ACC112 (cell line): ENCODE data around the gene COL15A1.
"Not testable (repeated sequence)": the region's sequence is repeated elsewhere in the genome, so short reads cannot be mapped to it uniquely, and the experiment has no call there.

Source experiments
- H2AFZ ChIP-seq: fragments of 200-600 bp; sonication (generic); one replicate; pipeline ENCODE4 v1.6.0; 2017; ENCODE audit warnings: antibody characterized with exemption, low read length; ENCODE audit not compliant: unreplicated experiment
- H3K27ac ChIP-seq: fragments of 200-600 bp; sonication (generic); 2 replicates; pipeline ENCODE4 v1.5.1; 2014; ENCODE audit warnings: low read depth, mild to moderate bottlenecking, antibody characterized with exemption, low read length, moderate library complexity
- H3K27me3 ChIP-seq: fragments of 200-600 bp; sonication (generic); 2 replicates; pipeline ENCODE4 v1.6.1; 2014; ENCODE audit warnings: mild to moderate bottlenecking, antibody characterized with exemption, low read length, moderate library complexity, mixed read lengths; ENCODE audit not compliant: insufficient read depth
- H3K36me3 ChIP-seq: fragments of 200-600 bp; sonication (generic); 2 replicates; pipeline ENCODE4 v1.6.1; 2016; ENCODE audit warnings: mild to moderate bottlenecking, antibody characterized with exemption, low read length, moderate library complexity, mixed read lengths; ENCODE audit not compliant: insufficient read depth
- H3K4me1 ChIP-seq: fragments of 200-600 bp; sonication (generic); one replicate; pipeline ENCODE4 v1.6.1; 2016; ENCODE audit warnings: low read length, mixed read lengths; ENCODE audit not compliant: insufficient read depth, unreplicated experiment, control insufficient read depth
- H3K4me3 ChIP-seq: fragments of 200-600 bp; sonication (generic); 2 replicates; pipeline ENCODE4 v1.5.1; 2014; ENCODE audit warnings: mild to moderate bottlenecking, low read depth, low read length
- H3K79me2 ChIP-seq: fragments of 200-600 bp; sonication (generic); one replicate; pipeline ENCODE4 v1.6.0; 2016; ENCODE audit warnings: low read length; ENCODE audit not compliant: control insufficient read depth, unreplicated experiment, insufficient read depth

The COL15A1 gene

DNA sequence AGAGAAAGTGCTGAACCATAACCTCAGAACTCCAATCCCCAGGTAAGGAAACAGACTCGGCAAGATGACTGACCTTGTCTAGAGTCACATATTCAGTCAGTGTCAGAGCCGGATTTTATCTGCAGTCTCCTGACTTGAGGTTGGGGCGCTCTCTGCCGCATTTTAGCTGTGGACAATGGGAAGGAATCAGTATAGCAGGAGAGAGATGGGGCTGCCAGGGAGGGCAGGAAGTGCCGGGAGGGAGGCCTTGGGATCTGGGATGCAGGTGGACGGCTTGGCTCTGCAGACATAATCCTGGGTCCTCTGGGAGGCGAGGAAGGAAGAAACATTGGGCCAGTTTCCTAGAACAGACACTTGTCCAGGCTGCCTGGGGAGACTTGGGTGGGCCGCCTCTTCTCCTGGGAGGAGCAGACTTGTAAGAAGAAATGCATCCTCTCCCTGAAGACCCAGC, 39.7 kb upstream of the COL15A1 start:
- no peaks in the 10 kb centered on the region for H3K27me3 ChIP-seq
- H3K4me1 ChIP-seq = peaks cover 40% of the 10 kb centered on the region
- H3K4me3 ChIP-seq = no peak overlapping the region
- H3K79me2 ChIP-seq = no peaks in the 10 kb centered on the region
- no peaks in the 10 kb centered on the region for H3K36me3 ChIP-seq
- no peak overlapping the region for H2AFZ ChIP-seq
- H3K27ac ChIP-seq = no peak overlapping the region

DNA sequence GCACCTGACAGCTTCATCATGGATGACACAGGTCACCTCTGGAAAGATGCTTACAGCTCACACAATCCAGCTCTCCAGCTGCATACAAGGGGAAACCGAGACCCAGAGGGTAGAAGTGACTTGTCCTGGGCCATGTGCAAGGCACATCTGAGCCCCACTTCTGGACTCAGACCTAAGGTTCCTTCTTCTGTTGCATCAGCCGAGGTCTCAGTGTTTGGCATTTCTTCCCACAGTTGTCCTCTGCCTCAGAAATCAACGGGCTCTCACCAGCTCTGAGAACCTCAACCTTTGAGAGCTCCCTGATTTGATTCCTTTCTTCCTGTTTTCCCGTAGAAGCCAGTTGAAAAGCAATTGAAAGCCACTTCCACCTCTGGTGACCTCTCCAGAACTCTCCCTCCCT, 38.7 kb upstream of the COL15A1 start:
- H3K79me2 ChIP-seq = no peaks in the 10 kb centered on the region
- H3K27me3 ChIP-seq = no peaks in the 10 kb centered on the region
- no peaks in the 10 kb centered on the region for H3K36me3 ChIP-seq
- no peak overlapping the region for H3K4me3 ChIP-seq
- no peak overlapping the region for H2AFZ ChIP-seq
- H3K4me1 ChIP-seq = peaks cover 31% of the 10 kb centered on the region
- H3K27ac ChIP-seq = no peak overlapping the region

DNA sequence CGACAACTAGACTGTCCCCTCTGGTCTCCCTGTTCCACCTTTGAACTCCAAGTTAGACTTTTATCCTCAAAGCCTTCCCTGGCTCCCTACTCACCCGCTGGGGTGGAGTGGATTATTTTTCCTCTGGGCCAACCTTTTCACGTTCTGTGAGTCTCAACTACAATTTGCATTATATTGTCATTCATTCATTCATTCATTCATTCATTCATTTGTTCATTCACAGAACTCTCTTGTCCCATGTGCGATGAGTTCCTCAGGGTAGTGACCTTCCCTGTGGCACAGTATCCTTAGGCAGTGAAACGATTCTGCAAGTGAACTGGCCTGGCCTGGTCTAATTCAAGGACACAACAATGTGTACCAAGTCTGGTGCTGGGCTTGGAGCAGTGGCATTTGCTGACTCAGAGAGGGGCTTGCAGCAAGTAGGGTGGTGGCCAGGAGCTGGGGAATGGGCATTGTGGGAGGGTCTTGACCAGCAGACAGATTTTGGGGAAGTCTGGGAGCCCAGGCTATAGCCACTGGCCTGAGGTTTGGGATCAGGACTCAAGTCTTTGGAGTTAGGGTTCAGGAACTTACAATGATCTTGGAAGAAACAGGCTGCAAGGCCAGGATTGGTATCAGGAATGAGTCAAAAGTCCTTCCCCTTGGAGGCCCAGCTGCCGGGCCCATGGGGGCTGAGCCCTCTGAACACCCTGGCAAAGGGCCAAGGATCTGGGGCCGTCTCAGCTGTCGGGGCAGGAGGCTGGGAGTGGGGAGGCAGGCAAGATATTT, 37.2 kb upstream of the COL15A1 start:
- Histone ChIP-seq H3K4me1 (peaks cover 30% of the 10 kb centered on the region), H3K4me3 (no peak overlapping the region), H3K79me2 (no peaks in the 10 kb centered on the region), H3K36me3 (no peaks in the 10 kb centered on the region), H3K27ac (peak overlapping the region; percentile 48; the same call in 1 of the 2 replicates), H3K27me3 (no peaks in the 10 kb centered on the region), H2AFZ (peak overlapping the region; percentile 52)

- H3K79me2 ChIP-seq = no peaks in the 10 kb centered on the region
- H3K36me3 ChIP-seq = no peaks in the 10 kb centered on the region
- no peak overlapping the region for H3K4me3 ChIP-seq
- H2AFZ ChIP-seq = no peak overlapping the region
- peak overlapping the region; percentile 48; the same call in 1 of the 2 replicates for H3K27ac ChIP-seq
- peaks cover 30% of the 10 kb centered on the region for H3K4me1 ChIP-seq
- no peaks in the 10 kb centered on the region for H3K27me3 ChIP-seq
Measured at GRCh38 chr9:98907055-98907454, 36.7 kb upstream of the COL15A1 start.

DNA sequence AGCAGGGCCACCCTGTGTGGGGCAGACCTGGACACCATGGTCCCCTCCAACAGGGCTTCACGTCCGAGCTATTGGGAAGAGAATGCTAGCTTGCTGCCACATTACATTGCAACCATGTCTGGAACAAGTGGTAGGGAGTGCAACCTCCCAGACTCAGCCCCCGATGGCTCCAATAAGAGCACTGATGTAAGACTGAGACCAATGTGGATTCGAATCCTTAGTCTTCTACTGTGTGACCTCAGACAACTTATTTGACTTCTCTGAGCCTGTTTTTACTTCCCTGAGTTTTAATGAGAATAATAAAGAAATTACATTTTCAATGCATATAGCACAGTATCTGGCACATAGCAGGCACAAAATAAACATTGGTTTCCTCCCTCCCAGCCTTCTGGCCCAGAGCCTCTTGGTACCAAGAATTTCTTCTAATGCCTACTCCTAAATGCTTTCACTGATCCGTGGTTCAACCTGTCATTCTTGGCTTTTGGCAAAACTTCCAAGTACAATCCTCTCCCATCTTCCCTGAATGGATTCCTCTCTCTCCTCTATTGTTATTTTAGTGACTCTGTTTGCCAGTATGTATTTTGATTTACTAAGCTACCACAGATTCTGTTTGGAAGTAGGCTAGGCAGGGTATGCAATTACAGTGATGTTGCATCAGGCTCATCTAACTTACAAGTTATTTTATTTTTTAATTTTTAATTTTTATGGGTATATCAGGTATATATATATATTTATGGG, 34.6 kb upstream of the COL15A1 start:
- Histone ChIP-seq H3K36me3 (no peaks in the 10 kb centered on the region), H3K4me3 (peak overlapping the region; percentile 25; the same call in 1 of the 2 replicates), H2AFZ (peak overlapping the region; percentile 40), H3K27ac (peak overlapping the region; percentile 74), H3K4me1 (peaks cover 30% of the 10 kb centered on the region), H3K79me2 (no peaks in the 10 kb centered on the region), H3K27me3 (no peaks in the 10 kb centered on the region)

DNA sequence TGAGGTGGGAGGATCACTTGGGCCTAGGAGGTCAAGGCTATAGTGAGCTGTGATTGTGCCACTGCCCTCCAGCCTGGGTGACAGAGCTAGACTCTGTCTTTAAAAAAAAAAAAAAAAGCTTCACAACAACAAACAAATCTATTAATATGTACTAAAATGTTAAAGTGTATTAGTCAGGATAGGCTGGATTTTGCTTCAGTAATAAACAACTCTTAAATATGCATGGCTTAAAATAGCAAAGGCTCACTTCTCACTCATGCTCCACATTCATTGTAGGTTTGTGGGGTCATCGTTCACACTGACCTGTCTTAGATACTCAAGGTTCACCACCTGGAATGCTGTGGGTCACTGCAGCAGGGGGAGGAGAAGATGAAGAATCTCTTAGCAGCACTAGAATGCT, 33.8 kb upstream of the COL15A1 start:
- peak overlapping the region; percentile 71 for H3K27ac ChIP-seq
- H2AFZ ChIP-seq = no peak overlapping the region
- H3K4me3 ChIP-seq = no peak overlapping the region
- no peaks in the 10 kb centered on the region for H3K79me2 ChIP-seq
- H3K27me3 ChIP-seq = no peaks in the 10 kb centered on the region
- H3K36me3 ChIP-seq = no peaks in the 10 kb centered on the region
- H3K4me1 ChIP-seq = peaks cover 30% of the 10 kb centered on the region

DNA sequence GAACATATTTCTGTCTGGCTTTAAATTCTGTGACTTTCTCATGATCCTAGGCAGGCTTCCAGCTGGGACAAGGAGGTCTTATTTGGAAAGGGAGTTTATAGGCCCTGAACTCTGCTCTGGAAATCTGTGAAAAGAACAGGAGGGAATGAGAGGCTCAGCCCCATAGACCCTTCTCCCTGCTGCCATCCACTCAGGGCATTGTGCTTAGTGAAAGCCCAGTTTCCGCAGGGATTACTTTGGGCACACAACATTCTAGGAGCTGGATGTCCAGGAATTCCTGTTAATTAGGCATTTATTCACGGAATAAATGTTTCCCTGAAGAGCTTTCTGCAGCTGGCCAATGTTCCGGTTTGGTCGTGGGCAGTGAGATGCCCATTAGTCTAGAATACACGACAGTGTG, 32.7 kb upstream of the COL15A1 start:
- Histone ChIP-seq H3K27ac (no peak overlapping the region), H3K4me3 (no peak overlapping the region), H3K27me3 (no peaks in the 10 kb centered on the region), H3K36me3 (no peaks in the 10 kb centered on the region), H2AFZ (no peak overlapping the region), H3K4me1 (peaks cover 29% of the 10 kb centered on the region), H3K79me2 (no peaks in the 10 kb centered on the region)

GRCh38 chr9:98911738-98912137, 32.0 kb upstream of the COL15A1 start:
- H3K79me2 ChIP-seq = not testable (repeated sequence)

GRCh38 chr9:98912450-98912849, 31.3 kb upstream of the COL15A1 start:
- no peak overlapping the region for H3K4me3 ChIP-seq
- H3K79me2 ChIP-seq = no peaks in the 10 kb centered on the region
- H3K36me3 ChIP-seq = no peaks in the 10 kb centered on the region
- no peak overlapping the region for H2AFZ ChIP-seq
- no peaks in the 10 kb centered on the region for H3K27me3 ChIP-seq
- H3K4me1 ChIP-seq = peaks cover 15% of the 10 kb centered on the region
- H3K27ac ChIP-seq = no peak overlapping the region

More at GRCh38 chr9:98911738-98912137, 32.0 kb upstream of the COL15A1 start:
- H3K27me3 ChIP-seq, H3K36me3 ChIP-seq, H2AFZ ChIP-seq, H3K27ac ChIP-seq, H3K4me3 ChIP-seq: not testable (repeated sequence)
- peaks cover 22% of the 10 kb centered on the region for H3K4me1 ChIP-seq

GRCh38 chr9:98913044-98913443, 30.7 kb upstream of the COL15A1 start:
- Histone ChIP-seq H3K27me3 (no peaks in the 10 kb centered on the region), H3K4me3 (no peak overlapping the region), H3K27ac (no peak overlapping the region), H3K4me1 (peaks cover 12% of the 10 kb centered on the region), H2AFZ (no peak overlapping the region), H3K36me3 (no peaks in the 10 kb centered on the region), H3K79me2 (no peaks in the 10 kb centered on the region)

DNA sequence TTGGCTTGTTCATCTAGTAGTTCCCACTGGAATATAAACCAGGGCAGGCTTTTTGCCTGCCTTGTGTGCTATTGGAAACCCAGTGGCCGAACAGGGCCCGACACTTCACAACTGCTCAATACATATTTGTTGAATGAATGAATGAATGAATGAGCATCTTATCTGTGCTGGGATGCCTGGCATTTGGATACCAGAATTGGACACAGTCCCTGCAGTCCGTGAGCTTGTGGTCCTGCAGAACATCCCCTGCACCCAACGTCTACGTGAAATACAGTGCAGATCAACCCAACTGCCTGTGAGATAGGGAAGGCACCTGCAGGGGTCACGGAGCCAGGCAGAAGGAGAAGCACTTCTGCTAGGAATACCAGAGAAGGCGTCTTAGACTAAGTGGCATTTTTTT, 30.0 kb upstream of the COL15A1 start:
- no peak overlapping the region for H3K27ac ChIP-seq
- peaks cover 5% of the 10 kb centered on the region for H3K4me1 ChIP-seq
- no peak overlapping the region for H3K4me3 ChIP-seq
- no peaks in the 10 kb centered on the region for H3K27me3 ChIP-seq
- no peaks in the 10 kb centered on the region for H3K36me3 ChIP-seq
- H3K79me2 ChIP-seq = no peaks in the 10 kb centered on the region
- H2AFZ ChIP-seq = no peak overlapping the region
